A673 (cell line): ENCODE measurements around the gene AKR1D1.

Experiments used
- CTCF ChIP-seq: fragments of 300-800, 200-600 bp; sonication (generic); conservative IDR thresholded peaks from 2 replicates; pipeline ENCODE4 v1.5.1; 2017; ENCODE audit warnings: low read depth, mild to moderate bottlenecking, antibody characterized with exemption, low read length, moderate library complexity, mixed read lengths
- EZH2 ChIP-seq: fragments of 200-600 bp; sonication (generic); IDR thresholded peaks from 2 replicates; pipeline ENCODE4 v1.6.1; 2017; ENCODE audit warnings: borderline replicate concordance, low read depth, mild to moderate bottlenecking, mixed read lengths, antibody characterized with exemption, low read length; ENCODE audit not compliant: poor library complexity, severe bottlenecking

DNA sequence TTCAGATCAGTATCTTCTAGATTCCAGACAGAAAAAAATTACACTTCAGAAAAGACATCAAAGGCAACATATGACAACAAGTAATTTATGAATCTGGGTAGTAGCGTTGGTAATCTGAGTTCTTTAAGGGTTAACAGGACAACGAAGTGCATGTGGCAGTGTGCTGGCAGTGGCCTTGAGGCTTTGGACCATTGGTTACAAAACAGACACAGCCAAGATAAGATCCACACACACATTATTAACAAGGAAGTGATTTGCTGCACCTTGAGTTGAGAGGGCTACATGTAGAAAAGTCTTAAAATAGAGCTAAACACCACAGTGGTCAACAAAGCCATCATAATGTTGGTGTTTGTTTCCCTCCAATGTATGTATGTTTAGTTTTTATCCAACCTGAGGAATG lies 40.6 kb downstream of the AKR1D1 start:
- no peak for TF ChIP-seq CTCF
- TF ChIP-seq EZH2 = no peak
